ENCODE measurements around the gene SPINK1.
"Not testable (repeated sequence)": the region's sequence is repeated elsewhere in the genome, so short reads cannot be mapped to it uniquely, and the experiment has no call there.

DNA sequence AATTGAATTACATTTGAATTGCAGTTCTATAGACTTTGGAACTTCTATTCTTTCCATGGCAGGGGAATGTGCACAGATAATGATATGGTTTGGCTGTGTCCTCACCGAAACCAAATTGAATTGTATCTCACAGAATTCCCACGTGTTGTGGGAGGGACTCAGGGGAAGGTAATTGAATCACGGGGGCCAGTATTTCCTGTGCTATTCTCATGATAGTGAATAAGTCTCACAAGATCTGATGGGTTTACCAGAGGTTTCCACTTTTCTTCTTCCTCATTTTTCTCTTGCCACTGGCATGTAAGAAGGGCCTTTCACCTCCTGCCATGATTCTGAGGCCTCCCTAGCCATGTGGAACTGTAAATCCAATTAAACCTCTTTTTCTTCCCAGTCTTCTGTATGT is 28.3 kb downstream of the SPINK1 start:
- TF ChIP-seq ZFP30 (CRISPR knock-in tag; IDR thresholded peaks at IDR 0.05); ZNF8 (CRISPR knock-in tag; IDR thresholded peaks at IDR 0.05); ZFP3 (CRISPR knock-in tag; IDR thresholded peaks at IDR 0.05); ZNF565 (CRISPR knock-in tag; conservative IDR thresholded peaks at IDR 0.05; ENCODE audit: low read depth); TOX (CRISPR knock-in tag; IDR thresholded peaks at IDR 0.05; ENCODE audit: borderline replicate concordance); ARNTL (CRISPR knock-in tag; IDR thresholded peaks at IDR 0.05; ENCODE audit: borderline replicate concordance, low read depth); ZC3H10 (CRISPR knock-in tag; IDR thresholded peaks at IDR 0.05); TCF4 (CRISPR knock-in tag; IDR thresholded peaks at IDR 0.05; ENCODE audit: borderline replicate concordance); ISL1 (CRISPR knock-in tag; IDR thresholded peaks at IDR 0.05); BACH2 (CRISPR knock-in tag; IDR thresholded peaks at IDR 0.05; ENCODE audit: borderline replicate concordance): not testable (repeated sequence)
- TF ChIP-seq, protein P1, sequence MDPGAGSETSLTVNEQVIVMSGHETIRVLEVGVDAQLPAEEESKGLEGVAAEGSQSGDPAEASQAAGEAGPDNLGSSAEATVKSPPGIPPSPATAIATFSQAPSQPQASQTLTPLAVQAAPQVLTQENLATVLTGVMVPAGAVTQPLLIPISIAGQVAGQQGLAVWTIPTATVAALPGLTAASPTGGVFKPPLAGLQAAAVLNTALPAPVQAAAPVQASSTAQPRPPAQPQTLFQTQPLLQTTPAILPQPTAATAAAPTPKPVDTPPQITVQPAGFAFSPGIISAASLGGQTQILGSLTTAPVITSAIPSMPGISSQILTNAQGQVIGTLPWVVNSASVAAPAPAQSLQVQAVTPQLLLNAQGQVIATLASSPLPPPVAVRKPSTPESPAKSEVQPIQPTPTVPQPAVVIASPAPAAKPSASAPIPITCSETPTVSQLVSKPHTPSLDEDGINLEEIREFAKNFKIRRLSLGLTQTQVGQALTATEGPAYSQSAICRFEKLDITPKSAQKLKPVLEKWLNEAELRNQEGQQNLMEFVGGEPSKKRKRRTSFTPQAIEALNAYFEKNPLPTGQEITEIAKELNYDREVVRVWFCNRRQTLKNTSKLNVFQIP (CRISPR knock-in tag; IDR thresholded peaks at IDR 0.05; ENCODE audit: borderline replicate concordance, low read depth) = not testable (repeated sequence)
- TF ChIP-seq, protein P2, sequence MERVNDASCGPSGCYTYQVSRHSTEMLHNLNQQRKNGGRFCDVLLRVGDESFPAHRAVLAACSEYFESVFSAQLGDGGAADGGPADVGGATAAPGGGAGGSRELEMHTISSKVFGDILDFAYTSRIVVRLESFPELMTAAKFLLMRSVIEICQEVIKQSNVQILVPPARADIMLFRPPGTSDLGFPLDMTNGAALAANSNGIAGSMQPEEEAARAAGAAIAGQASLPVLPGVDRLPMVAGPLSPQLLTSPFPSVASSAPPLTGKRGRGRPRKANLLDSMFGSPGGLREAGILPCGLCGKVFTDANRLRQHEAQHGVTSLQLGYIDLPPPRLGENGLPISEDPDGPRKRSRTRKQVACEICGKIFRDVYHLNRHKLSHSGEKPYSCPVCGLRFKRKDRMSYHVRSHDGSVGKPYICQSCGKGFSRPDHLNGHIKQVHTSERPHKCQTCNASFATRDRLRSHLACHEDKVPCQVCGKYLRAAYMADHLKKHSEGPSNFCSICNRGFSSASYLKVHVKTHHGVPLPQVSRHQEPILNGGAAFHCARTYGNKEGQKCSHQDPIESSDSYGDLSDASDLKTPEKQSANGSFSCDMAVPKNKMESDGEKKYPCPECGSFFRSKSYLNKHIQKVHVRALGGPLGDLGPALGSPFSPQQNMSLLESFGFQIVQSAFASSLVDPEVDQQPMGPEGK (CRISPR knock-in tag; IDR thresholded peaks at IDR 0.05; ENCODE audit: borderline replicate concordance) = not testable (repeated sequence)

All from SK-N-SH treated with all-trans-retinoic acid at 6 μM for 48 hours (cell line).